ENCODE measurements around the gene SLC30A2. TPM values are rescaled to one million over a fixed set of nuclear protein-coding genes. Genes with fewer than 3 reads are reported as not detected.

Gene SLC30A2
- total and polyA plus RNA-seq, 2 of the 13 experiments (the other 11 are each of a cell fraction or from before 2014, with no cell fraction given): not detected

DNA sequence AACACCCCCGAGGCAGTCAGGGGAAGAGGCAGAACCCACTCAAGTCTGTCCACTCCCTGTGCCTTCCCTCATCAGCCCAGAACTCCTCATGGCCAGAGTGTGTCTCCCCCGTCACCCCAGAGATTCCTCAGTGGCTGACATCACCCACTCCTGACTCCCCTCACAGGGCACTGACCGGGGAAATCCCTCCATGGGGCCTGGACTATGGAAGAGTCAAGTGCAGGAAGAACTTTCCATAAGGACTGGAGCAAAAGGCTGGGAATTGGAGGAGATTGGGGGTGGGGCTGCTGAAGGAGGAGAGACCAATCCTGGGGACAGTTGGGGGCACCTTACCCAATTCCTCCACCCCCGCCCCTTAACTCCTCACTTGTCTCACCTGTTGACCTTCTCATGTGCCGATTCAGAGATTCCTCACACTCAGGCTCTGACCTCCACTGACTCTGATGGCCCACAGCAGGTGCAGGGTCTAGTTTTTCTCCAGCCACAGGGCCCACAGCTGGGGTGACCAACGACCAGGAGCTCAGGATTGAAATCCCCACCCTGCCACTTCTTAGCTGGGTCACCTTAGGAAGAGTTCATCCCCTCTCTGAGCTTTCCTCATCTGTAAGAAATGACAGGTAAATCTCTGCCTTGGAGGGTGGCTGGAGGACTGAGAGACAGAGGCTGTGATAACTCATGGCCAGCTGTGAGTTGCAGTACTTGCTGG lies 24.8 kb downstream of the SLC30A2 start:
- ChIA-PET CTCF (ENCODE audit: low intra/inter-chr PET ratio, low total read pairs) (no interaction called here), POLR2A (interaction anchor here (2.2 kb wide), 1 partner anchor 24 kb away, joined by 10 read pairs; the partner anchor contains the start of gene PAFAH2)
- DNase-seq (ENCODE audit: low spot score) (no peak), FAIRE-seq (no peak), ATAC-seq (no peak)
- no TSS peak for BruUV-seq (replicated peaks)
- Histone ChIP-seq H3K9ac (ENCODE audit: insufficient read depth, low read depth, low read length) (no peak overlapping the region), H4K20me1 (ENCODE audit: insufficient read depth, low read length) (no peaks in the 10 kb centered on the region), H3K27me3 (ENCODE audit: control insufficient read depth in 1 of 2, insufficient read depth in 2 of 2, low read length in 2 of 2) (peaks cover 8 to 31% of the 10 kb centered on the region in 2 experiments), H3K9me3 (ENCODE audit: low read length) (no peaks in the 10 kb centered on the region), H3K4me3 (replicated peaks in 1 of 3; ENCODE audit: insufficient read depth in 1 of 3, low read depth in 2 of 3, low read length in 3 of 3) (peak overlapping the region in 2 of 3 experiments; percentile 49 to 78; a peak in 4 of 6 replicates), H2AFZ (ENCODE audit: low read length) (no peak overlapping the region), H3K27ac (ENCODE audit: extremely low read length, insufficient read depth, low read length) (no peak overlapping the region), H3K79me2 (ENCODE audit: insufficient read depth, low read length) (no peaks in the 10 kb centered on the region), H3K4me2 (ENCODE audit: low read depth, low read length) (peak overlapping the region; percentile 81), H3K36me3 (replicated peaks in 1 of 2; ENCODE audit: control insufficient read depth in 1 of 2, insufficient read depth in 2 of 2, low read length in 2 of 2) (no peaks in the 10 kb centered on the region), H3K4me1 (ENCODE audit: insufficient read depth, low read length) (peaks cover 92% of the 10 kb centered on the region)
- in situ Hi-C loops (cut with HindIII; ENCODE audit: extremely low pct_ligation_motif_present, low pct_unique_long_range_greater_than_20kb): no loop called here
- intact Hi-C loops (cut with micrococcal nuclease; ENCODE audit: unreplicated experiment): no loop called here
- TF ChIP-seq ZMYM3 (CRISPR knock-in tag; IDR thresholded peaks at IDR 0.05) (peak; percentile 87), ZNF776 (CRISPR knock-in tag; IDR thresholded peaks at IDR 0.05) (no peak), ZNF768 (CRISPR knock-in tag; IDR thresholded peaks at IDR 0.05) (peak; percentile 43), RFXAP (CRISPR knock-in tag; IDR thresholded peaks at IDR 0.05; ENCODE audit: borderline replicate concordance) (no peak)
- WGBS (ENCODE audit: low lambda C conversion rate): 17% methylated on average over 5 of the region's 6 CpGs

DNA sequence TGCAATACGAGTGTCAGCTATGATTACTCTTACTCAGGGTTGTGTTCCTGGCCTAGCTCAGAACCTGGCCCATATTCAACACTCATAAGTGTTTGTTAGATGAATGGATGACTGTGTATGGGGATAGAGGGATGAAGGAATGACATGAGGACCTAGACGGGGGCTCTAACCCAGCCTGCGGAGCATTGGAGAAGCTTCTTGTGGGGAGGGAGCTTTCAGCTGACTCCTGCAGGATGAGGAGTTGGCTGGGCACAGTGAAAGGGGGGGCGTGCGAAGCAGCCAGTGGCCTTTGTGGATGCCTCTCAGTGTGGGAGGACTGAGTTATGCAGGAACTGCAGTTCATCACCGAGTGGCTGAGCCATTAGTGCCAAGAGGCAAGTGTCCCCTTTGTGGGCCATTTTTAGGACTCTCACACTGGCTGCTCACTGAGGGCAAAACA lies 25.6 kb downstream of the SLC30A2 start:
- Histone ChIP-seq H3K27me3 (ENCODE audit: control insufficient read depth in 1 of 2, insufficient read depth in 2 of 2, low read length in 2 of 2) (peaks cover 8 to 31% of the 10 kb centered on the region in 2 experiments), H3K9ac (ENCODE audit: insufficient read depth, low read depth, low read length) (no peak overlapping the region), H3K4me2 (ENCODE audit: low read depth, low read length) (peak overlapping the region; percentile 81; the same call in 1 of the 2 replicates), H3K36me3 (replicated peaks in 1 of 2; ENCODE audit: control insufficient read depth in 1 of 2, insufficient read depth in 2 of 2, low read length in 2 of 2) (no peaks in the 10 kb centered on the region), H3K27ac (ENCODE audit: extremely low read length, insufficient read depth, low read length) (no peak overlapping the region), H3K4me1 (ENCODE audit: insufficient read depth, low read length) (peaks cover 90% of the 10 kb centered on the region), H4K20me1 (ENCODE audit: insufficient read depth, low read length) (no peaks in the 10 kb centered on the region), H2AFZ (ENCODE audit: low read length) (no peak overlapping the region), H3K4me3 (replicated peaks in 1 of 3; ENCODE audit: insufficient read depth in 1 of 3, low read depth in 2 of 3, low read length in 3 of 3) (no peak overlapping the region; a peak in 1 of 6 replicates), H3K9me3 (ENCODE audit: low read length) (no peaks in the 10 kb centered on the region), H3K79me2 (ENCODE audit: insufficient read depth, low read length) (no peaks in the 10 kb centered on the region)
- FAIRE-seq: no peak
- intact Hi-C loops (cut with micrococcal nuclease; ENCODE audit: unreplicated experiment): no loop called here
- ChIA-PET POLR2A (no interaction called here), CTCF (ENCODE audit: low intra/inter-chr PET ratio, low total read pairs) (no interaction called here)
- BruUV-seq (replicated peaks): no TSS peak
- ATAC-seq: no peak
- 31% methylated on average over 3 of the region's 6 CpGs for WGBS (ENCODE audit: low lambda C conversion rate)
- TF ChIP-seq TOPORS (CRISPR knock-in tag; IDR thresholded peaks at IDR 0.05) (no peak), SMAD1 (CRISPR knock-in tag; IDR thresholded peaks at IDR 0.05; ENCODE audit: borderline replicate concordance, low read depth) (no peak), ZNF761 (CRISPR knock-in tag; conservative IDR thresholded peaks at IDR 0.05) (no peak), NFYB (CRISPR knock-in tag; IDR thresholded peaks at IDR 0.05) (no peak)
- TF ChIP-seq, protein P1, sequence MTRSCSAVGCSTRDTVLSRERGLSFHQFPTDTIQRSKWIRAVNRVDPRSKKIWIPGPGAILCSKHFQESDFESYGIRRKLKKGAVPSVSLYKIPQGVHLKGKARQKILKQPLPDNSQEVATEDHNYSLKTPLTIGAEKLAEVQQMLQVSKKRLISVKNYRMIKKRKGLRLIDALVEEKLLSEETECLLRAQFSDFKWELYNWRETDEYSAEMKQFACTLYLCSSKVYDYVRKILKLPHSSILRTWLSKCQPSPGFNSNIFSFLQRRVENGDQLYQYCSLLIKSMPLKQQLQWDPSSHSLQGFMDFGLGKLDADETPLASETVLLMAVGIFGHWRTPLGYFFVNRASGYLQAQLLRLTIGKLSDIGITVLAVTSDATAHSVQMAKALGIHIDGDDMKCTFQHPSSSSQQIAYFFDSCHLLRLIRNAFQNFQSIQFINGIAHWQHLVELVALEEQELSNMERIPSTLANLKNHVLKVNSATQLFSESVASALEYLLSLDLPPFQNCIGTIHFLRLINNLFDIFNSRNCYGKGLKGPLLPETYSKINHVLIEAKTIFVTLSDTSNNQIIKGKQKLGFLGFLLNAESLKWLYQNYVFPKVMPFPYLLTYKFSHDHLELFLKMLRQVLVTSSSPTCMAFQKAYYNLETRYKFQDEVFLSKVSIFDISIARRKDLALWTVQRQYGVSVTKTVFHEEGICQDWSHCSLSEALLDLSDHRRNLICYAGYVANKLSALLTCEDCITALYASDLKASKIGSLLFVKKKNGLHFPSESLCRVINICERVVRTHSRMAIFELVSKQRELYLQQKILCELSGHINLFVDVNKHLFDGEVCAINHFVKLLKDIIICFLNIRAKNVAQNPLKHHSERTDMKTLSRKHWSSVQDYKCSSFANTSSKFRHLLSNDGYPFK (CRISPR knock-in tag; IDR thresholded peaks at IDR 0.05; ENCODE audit: borderline replicate concordance): no peak
- TF ChIP-seq, protein P2, sequence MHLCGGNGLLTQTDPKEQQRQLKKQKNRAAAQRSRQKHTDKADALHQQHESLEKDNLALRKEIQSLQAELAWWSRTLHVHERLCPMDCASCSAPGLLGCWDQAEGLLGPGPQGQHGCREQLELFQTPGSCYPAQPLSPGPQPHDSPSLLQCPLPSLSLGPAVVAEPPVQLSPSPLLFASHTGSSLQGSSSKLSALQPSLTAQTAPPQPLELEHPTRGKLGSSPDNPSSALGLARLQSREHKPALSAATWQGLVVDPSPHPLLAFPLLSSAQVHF (CRISPR knock-in tag; IDR thresholded peaks at IDR 0.05): no peak
- DNase-seq (ENCODE audit: low spot score): no peak
- in situ Hi-C loops (cut with HindIII; ENCODE audit: extremely low pct_ligation_motif_present, low pct_unique_long_range_greater_than_20kb): no loop called here
